CD4-positive, alpha-beta T cell treated with Interleukin-4 for 1 hour (primary cell): ENCODE data around the gene PPP6R2.

Experiments used
- DNase-seq, 2 donors: peaks; one replicate each; pipeline ENCODE4 v3.0.0-alpha.2; 2020 to 2022

The PPP6R2 gene, protein sequence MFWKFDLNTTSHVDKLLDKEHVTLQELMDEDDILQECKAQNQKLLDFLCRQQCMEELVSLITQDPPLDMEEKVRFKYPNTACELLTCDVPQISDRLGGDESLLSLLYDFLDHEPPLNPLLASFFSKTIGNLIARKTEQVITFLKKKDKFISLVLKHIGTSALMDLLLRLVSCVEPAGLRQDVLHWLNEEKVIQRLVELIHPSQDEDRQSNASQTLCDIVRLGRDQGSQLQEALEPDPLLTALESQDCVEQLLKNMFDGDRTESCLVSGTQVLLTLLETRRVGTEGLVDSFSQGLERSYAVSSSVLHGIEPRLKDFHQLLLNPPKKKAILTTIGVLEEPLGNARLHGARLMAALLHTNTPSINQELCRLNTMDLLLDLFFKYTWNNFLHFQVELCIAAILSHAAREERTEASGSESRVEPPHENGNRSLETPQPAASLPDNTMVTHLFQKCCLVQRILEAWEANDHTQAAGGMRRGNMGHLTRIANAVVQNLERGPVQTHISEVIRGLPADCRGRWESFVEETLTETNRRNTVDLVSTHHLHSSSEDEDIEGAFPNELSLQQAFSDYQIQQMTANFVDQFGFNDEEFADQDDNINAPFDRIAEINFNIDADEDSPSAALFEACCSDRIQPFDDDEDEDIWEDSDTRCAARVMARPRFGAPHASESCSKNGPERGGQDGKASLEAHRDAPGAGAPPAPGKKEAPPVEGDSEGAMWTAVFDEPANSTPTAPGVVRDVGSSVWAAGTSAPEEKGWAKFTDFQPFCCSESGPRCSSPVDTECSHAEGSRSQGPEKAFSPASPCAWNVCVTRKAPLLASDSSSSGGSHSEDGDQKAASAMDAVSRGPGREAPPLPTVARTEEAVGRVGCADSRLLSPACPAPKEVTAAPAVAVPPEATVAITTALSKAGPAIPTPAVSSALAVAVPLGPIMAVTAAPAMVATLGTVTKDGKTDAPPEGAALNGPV

DNA sequence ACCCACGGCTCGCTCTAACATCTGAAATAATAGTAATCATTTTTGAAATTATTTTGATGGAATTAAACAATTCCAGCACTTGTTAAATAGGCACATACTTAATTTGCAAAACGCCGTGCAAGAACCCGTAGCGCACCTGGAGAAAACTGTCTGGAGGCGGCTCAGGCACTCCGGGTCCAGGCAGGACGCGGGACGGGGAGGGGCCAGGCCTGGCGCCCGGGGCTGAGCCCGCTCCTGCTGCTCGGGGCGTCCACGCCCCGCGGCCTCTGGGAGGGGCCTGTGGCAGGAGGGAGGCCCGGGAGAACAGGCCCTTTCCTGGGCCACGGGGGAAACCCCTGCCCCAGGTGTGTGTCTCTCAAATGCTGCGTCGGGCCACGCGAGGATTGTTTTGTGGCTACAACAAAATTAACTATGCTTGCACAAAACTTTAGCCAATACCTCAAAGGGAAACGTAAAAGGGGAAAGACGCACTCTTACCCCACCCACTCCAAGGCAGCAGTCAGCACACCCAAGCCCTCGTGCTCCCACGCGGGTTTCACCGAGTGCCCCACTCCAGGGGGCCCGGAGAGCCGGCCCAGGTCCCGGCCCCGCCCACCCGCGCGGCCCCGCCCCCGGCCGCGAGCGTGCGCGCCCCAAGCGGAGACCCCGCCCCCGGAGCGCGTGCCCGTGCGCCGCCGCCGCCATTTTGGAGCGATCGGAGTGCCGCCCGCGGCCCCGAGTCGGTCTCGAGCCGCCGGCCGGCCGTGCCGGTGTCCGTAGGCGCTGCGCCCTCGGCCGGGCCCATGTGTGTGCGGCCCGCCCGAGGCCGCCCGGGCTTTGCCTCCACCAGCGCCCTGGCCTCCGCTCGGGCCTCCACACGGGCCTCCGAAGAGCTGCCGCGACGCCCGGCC is at the start of gene PPP6R2:
Gene PPP6R2 (plus strand): TSS at position 677 of the 890 bp plus-strand sequence. CDS start 50,582 bp downstream, outside the sequence.
- DNase-seq = peak; percentile 84 to 90

DNA sequence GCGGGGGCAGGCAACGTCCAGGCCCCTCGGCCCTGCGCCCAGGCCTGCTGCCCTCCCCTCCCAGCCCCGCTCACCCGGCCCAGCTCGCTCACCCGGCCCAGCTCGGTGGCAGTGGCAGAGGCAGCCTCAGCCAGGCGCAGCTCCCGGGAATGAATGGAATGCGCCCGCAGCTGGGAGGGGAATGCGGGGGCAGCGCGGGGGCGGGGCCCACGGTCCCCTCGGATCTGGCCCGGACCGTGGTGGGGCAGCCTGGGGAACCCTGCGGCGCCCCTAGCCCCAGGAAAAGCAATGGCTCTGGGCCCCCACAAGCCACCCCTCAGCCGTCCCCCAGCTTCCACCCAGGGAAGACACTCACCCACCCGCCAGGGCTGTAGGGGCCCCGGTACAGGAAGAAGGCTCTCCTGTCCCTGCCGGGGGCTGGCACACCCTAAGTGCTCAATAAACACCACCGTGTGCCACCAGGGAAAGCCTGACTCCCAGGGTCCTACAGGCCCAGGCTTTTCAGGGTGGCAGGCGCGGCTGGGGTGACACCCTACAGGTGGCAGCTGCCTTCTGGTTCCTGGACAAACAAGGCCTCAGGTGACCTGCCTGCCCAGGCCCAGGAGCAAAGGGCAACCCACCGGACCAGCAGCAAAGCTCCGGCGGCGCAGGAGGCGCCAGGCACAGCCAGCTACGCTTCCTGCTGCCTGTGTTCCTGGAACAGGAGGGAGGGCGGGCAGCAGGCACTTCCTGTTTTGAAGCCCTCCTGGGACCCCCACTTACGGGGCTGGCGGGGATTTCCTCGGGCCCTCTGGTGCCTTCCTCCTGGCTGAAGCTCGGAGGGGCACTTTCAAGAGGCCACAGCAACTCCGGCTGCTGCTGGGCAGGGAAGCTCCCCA is 49.4 kb upstream of the PPP6R2 start:
- DNase-seq = no peak

DNA sequence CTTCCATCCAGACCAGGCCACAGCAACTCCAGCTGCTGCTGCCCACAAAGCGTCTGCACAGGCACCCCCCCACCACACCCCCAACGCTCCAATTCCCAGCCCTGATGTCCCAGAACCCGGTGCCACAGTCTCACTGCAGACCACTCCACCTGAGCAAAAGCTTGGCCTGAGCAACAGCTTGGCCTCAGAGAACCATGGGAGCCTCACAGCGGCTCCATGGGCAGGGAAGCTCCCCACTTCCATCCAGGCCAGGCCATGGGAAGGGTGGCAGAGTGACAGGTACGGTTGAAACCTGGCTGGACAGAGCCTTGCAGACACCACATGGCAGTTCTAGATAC is 48.8 kb upstream of the PPP6R2 start:
- no peak for DNase-seq

DNA sequence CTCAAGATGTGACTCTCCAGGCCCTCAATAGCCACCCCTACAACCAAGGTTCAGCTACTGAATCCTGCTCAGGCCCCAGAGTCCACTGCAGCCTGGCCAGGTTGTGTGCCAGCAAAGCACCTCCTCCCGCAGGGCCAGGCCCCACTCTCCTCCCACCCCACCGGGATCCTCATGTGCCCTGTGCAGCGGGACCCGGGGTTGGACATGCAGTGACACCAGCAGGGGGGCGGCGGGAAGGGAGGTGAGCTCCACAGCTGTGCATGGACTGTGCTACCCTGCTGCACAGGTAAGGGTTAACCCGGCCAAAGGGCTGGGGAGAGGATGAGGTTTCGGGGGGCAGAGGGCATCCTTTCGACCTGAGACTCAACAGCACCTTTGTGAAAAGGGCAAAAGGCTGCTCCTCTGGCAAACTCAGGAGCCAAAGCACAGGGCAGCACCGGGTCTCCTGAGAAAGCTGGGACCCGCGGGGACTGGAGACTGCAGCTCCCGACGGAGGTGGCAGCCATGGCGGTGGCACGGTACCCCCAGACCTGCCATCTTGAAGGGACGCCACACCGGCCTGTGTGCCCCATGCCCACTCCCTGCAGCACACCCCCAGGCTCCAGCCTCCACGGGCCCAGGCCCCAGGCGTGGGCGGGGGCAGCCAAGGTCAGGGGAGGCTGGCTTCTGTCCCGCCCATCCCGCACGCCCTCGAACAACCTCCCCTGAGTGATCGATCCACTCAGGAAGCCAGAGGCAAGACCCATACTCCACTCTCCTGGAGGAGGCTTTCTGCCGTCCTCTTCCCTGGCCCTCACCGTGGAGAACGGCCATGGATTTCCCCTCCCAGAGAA is 46.3 kb upstream of the PPP6R2 start:
- DNase-seq = no peak

DNA sequence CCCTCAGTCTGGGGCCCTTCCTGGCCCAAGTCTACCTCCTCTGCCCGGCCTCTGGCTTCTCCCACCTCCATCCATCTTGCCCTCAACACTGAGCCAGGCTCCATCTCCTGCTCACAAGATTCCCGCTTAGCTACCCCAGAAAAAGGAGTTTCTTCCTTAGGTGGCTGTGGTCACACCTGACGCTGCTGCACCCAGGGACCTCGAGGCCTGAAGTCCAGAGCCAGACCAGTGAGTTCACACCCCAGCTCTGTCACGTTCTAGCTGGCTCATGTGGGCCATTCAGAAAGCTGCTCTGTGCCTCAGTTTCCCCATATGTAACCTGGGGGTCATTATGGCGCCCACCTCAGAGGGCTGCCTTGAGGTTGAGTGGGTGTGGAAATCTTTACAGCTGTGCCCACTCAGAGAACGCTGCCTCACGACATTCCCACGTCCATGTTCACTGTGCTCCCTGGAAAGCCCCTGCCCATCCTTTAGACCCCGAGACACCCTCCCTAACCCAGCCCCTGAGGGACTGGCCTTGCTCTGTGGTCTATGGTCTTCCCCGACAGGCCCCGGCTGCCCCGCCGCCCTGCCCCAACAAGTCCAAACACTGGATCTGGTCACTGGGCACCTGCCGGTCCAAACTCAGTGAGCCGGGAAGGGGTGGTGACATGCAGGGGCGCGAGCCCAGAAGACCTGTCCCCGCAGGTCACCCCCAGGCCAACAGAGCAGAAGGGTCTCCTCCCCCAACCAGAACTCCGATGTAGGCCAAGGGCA is 45.4 kb upstream of the PPP6R2 start:
- no peak for DNase-seq

DNA sequence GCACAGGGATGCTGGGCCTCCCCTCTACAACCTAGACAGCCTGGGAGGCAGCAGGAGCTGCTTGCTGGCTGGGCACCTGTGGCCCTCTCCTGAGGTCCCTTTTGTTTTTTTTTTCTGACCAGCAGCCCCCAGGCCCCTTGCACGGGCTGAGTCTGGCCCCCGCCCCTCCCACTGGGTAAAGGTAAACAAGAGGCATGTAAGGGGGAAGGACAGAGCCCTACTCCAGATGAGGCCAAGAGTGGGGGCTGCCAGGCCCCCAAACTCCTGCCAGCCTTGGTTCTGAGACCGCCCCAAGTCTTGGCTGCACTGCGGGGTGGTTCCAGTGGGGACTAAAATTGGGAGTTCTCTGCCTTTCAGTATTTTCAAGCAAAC is 44.9 kb upstream of the PPP6R2 start:
- DNase-seq = no peak

DNA sequence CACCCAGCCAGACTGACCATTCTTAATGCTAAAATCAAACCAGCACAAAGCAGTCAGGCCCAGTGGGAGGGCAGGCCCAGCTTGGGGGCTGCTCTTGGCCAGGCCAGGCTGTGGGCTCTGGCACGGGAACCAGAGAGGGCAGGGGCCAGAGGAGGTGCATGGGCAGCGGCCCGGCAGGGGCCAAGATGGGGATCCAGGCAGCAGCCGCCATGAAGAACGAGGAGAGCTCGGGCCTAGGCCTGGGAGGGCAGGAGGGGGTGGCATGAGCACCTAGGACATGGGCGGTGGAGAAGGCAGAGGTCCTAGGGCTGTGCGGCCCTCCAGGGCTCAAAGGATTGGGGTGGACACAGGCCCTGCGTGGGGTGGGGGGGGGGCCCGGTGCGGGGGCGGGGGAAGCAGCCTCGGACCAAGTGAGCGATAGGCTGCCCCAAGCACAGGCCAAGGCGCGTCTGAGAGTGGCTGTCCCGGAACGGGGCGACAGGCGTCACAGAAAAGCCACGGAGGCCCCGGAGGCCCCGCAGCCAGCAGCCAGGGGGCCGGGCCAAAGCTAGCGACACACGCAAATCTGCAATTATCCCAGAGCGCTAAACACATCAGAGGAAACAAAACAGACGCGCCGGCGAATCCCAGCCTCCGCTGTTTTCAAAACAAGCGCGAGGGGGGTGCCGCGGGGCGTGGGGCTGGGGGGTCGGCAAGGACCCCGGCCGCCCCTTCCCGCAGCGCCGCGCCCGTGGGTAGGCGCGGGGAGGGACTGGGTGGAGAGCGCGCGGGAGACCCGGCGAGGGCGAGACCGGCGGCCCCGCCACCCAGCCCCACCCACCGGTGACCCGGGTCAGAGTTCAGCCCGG is 44.0 kb upstream of the PPP6R2 start:
- no peak for DNase-seq

DNA sequence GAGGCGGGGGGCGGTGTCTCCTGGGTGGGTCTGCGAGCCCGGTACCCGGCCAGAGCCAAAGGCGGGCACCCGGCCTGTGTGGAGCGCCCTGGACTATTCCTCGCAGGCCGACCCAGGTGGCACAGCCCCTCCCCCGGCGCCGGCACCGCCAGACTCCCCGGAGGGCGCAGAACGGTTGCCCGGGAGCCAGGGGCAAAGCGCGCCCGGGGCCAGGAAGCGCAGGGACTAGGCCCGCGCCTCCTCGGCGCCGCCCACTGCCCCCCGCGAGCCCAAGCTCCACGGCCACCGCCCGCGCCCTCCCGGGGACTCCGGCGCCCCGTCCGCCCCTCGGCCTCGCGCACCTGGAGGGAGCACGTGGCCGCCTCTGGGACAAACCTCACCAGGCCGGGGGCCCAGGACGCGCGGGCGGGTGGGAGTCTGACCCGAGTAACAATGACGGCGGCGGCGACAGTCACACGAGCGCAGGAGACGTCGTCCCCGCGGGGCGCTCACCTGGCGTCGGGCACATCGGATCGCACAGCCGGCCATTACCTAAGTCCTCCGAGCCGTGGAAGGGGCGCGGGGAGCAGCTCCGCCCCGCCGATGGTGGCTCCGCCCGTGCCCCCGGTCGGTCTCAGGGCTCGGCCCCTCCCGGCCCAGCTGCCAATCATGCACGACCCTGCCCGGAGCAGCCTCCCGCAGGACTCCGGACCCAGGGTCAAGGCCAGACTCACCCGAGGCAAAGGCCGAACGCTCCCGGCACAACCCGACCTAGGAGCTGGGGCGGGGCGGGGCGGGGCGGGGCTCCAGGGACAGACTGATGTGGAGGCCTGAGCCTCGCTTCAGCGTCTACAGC is 43.1 kb upstream of the PPP6R2 start:
- DNase-seq = no peak

DNA sequence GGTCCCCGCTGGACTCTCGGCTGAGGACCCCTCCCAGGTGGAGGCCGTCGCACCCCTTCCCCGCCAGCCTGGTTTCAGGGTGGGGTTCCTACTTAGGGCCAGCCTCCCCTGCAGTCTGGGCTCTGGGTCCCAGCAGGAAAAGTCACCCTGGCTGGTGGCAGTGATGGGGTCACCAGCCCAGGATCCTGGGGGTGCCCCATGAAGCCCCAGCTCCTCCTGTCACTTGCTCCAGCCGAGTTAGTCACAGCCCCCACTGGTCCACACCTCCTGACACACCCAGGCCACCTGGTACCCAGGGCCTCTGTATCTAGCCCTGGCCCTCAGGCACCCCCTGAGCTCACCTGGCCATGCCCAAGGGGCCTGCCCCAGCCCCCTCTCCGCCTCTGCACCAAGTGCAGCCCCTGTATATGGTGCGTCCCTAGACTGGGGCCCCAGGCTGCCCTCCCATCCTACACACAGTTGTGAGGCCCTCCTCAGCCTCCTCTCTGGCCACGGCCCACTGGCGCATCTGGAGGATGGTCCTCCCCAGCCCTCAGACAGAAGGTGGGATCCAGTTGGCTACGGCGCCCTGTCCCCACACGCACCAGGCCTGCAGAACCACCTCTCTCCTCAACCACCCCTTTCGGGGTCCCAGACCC is 42.4 kb upstream of the PPP6R2 start:
- DNase-seq = no peak

DNA sequence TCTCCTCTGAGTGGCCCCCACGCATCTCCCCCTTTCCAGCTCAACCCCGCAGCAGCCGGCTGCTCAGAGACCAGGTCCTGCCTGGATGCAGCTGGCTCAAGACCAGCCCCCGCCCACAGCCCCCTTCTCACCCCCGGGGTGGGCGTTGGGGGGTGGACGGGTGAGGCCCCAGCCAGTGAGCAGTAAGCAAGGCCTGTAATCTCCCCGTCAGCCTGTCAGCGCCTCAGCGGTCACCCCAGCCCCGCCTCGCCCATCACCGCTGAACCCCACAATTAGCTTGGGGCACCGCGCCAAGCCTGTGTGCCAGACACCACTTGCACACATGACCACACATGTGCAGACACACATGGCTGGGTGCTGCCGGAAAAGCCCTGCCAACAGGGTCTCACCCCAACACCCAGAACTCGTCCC is 41.5 kb upstream of the PPP6R2 start:
- peak in 1 of 2 donors; percentile 37 for DNase-seq

DNA sequence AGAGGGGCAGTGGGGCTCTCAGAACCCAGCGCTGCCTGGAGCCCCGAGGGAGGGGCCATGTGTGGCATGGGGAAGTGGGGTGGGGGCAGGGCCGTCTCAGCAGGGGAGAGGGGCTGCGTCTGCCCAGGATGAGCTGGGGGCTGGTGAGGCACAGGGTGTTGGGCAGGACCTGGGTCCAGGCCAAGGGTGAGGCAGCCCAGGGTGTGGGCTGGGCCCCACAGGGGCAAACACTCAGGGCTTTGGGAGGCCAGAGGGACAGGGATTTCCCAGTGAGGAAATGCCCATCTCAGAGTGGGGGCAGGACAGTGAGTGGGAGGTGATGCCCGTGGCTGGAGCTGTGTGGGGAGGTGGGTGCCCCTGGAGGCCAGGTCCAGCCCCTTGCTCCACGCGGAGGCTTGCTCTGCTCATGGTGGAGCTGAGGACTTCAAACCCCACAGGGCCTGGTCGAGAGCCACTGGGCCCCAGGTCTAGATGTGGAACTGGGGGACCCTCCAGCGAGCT is 41.0 kb upstream of the PPP6R2 start:
- peak in 1 of 2 donors; percentile 51 for DNase-seq

DNA sequence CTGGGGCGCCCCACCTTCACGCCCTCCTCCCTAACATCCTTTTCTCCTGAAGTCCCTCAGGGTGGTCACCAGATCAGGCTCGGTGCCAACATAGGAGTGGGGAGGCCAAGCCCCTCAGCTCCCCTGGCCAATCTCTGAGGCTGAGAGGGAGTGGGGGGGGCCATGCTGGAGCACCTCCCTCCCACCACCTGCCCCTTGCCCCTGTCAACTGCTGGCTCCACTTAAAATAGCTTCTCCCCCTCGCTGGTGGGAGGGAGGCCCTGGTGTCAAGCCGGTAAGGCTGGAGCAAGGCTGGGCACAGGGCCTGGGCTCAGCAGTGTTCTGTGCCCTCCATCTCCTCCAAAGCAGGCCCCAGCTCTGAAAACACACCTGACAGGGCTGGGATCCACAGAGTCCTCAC is 40.6 kb upstream of the PPP6R2 start:
- DNase-seq = no peak

DNA sequence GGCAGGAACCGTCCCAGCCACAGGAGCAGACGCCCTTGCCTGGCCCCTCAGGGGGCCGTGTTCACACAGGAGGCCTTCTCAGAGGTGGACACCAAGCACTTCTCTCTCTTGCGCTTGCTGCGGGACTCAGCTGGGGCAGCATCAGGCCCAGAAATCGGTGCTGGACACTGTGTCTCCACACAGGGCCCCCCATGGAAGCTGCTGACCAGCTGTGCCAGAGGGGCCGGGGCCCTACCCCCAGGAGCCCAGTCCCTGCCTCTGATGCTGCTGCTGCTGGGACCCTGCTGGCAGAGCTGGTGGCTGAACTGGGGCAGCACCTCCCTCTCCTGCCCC is 39.6 kb upstream of the PPP6R2 start:
- DNase-seq = no peak

DNA sequence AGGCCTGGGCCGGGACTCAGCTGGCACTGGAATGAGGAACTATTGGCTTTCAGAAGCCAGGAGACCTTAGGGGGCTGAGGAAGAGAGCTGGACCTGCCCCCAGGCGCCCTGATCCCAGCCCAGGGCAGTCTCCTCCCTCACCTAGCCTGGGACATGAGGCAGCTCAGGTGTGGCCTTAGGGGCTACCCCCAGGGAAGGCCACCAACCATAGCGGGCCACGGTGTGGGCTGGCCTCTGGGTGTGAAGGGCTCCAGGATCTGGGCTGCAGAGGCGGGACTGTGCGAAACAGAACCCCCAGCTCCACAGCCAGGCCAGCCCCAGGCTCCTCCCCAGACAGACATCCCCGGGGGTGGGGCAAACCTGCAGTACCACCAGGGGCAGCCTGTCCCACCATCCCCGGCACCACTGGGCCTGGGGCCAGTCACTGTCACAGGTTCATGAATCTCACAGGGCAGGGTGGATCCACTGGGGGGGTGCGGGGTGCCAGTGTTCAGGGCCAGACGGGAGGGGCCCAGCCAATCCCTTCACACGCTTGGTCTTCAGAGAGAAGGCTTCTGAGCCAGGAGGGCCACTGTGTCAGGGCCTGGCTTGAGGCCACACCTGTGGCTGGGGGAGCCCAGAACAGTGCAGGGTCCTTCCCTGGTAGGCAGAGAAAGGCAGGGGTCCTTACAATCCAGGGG is 39.1 kb upstream of the PPP6R2 start:
- peak; percentile 25 to 67 for DNase-seq

DNA sequence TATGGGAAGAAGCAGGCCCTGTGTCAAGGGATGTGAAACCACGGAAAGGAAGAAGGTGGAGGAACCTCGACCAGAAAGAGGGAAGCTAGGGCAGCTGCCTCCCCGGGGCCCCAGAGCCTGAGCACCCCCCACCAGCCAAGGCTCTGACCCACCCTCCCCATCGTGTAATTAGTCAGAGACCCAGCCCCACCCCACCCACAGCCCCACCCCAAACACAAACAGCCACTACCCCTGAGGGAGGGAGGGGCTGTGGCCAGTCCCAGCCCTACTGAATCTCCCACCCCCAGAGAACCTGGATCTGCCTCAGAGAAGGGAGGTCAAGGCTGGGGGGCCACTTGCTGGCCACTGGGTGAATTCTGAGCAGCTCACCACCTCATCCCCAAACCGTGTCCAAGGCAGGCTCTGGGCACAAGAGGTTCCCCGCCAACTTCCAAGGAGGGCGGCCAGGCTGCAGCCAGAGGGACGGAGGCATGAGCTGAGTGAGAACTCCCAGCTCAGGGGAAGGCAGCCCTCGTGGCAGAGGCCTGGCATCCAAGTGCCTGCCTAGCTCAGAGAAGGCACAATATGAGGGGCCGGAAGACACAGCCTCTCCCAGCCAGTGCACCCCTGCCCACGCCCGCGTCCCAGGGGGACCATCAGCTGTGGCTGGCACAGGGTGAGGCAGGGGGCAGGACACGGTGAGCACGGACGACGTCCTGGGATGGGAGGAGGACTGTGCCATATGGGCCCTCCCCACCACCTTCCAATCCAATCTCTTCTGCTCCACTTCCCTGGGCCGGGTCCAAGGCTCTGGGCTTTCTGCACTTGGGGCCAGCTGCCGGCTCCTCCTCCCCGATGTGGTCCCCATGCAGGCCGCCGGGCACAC is 38.4 kb upstream of the PPP6R2 start:
- peak; percentile 23 to 67 for DNase-seq

DNA sequence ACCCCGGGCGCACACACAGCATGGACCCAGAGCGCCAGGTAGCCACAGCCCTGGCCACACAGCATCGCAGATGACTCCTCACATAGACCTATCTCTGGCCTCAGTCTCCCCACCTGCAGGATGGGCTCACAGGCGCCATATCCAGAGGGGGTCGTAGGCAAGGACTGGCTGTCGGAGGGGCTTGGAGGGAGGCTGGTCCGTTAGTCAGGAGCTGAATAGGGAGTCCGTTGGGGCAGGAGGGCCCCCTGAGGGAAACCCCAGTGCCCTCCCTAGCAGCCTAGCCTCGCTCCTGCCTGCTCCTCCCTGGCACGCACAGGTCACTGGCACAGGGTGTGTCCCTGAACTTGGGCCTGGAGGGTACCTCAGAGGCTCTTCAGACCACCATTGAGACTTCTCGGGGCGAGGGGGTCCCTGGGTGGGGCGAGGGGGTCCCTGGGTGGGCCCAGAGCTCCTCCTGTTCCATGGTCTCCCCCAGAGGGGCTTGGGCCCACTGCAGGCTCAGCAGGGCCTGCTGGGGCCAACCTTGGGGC is 37.7 kb upstream of the PPP6R2 start:
- no peak for DNase-seq
